Hepatocyte (in vitro differentiated cells): Measurements from ENCODE around the gene C16orf96. TPM values are rescaled to one million over a fixed set of nuclear protein-coding genes. Genes with fewer than 3 reads are reported as not detected.

Source experiments
- DNase-seq: peaks from one replicate; pipeline ENCODE4 v3.0.0-alpha.2; 2016; ENCODE audit warnings: low spot score
- H2AFZ ChIP-seq: fragments of 200-600 bp; sonication (generic); 2 replicates; pipeline ENCODE4 v1.6.0; 2016; ENCODE audit warnings: antibody characterized with exemption, mild to moderate bottlenecking
- H3K27ac ChIP-seq: fragments of 200-600 bp; sonication (generic); 2 replicates; pipeline ENCODE4 v1.5.1; 2016; ENCODE audit warnings: mild to moderate bottlenecking
- H3K27me3 ChIP-seq: fragments of 200-600 bp; sonication (generic); 2 replicates; pipeline ENCODE4 v1.6.1; 2016
- H3K36me3 ChIP-seq: fragments of 200-600 bp; sonication (generic); replicated peaks from 2 replicates; pipeline ENCODE4 v1.5.1; 2016; ENCODE audit warnings: low read depth; ENCODE audit not compliant: insufficient read depth
- H3K4me1 ChIP-seq: fragments of 200-600 bp; sonication (generic); 2 replicates; pipeline ENCODE4 v1.5.1; 2016; ENCODE audit warnings: mild to moderate bottlenecking, moderate library complexity; ENCODE audit not compliant: insufficient read depth
- H3K4me2 ChIP-seq: fragments of 200-600 bp; sonication (generic); 2 replicates; pipeline ENCODE4 v1.6.0; 2016
- H3K4me3 ChIP-seq: fragments of 200-600 bp; sonication (generic); 2 replicates; pipeline ENCODE4 v1.5.1; 2016; ENCODE audit warnings: mild to moderate bottlenecking
- H3K79me2 ChIP-seq: fragments of 200-600 bp; sonication (generic); 2 replicates; pipeline ENCODE4 v1.6.0; 2017; ENCODE audit warnings: mild to moderate bottlenecking
- H3K9me2 ChIP-seq: fragments of 200-600 bp; sonication (generic); replicated peaks from 2 replicates; pipeline ENCODE4 v1.6.0; 2017; ENCODE audit warnings: mild to moderate bottlenecking; ENCODE audit not compliant: insufficient read depth
- H3K9me3 ChIP-seq: fragments of 200-600 bp; sonication (generic); 2 replicates; pipeline ENCODE4 v1.5.1; 2016; ENCODE audit warnings: low read depth, mild to moderate bottlenecking
- H4K20me1 ChIP-seq: fragments of 200-600 bp; sonication (generic); 2 replicates; pipeline ENCODE4 v1.6.0; 2016; ENCODE audit warnings: mild to moderate bottlenecking; ENCODE audit not compliant: insufficient read depth, poor library complexity, severe bottlenecking
- CTCF ChIP-seq: fragments of 200-600 bp; sonication (generic); IDR thresholded peaks from 2 replicates; pipeline ENCODE4 v1.5.1; 2016; ENCODE audit warnings: antibody characterized with exemption, mild to moderate bottlenecking; ENCODE audit not compliant: poor library complexity
- EZH2 ChIP-seq: fragments of 200-600 bp; sonication (generic); IDR thresholded peaks from 2 replicates; pipeline ENCODE4 v1.6.1; 2016; ENCODE audit warnings: antibody characterized with exemption, mild to moderate bottlenecking, borderline replicate concordance
- EZH2phosphoT487 ChIP-seq: fragments of 200-600 bp; sonication (generic); IDR thresholded peaks from one replicate; pipeline ENCODE4 v1.6.1; 2018; ENCODE audit warnings: antibody characterized with exemption, mild to moderate bottlenecking, low read depth, moderate library complexity; ENCODE audit not compliant: unreplicated experiment, severe bottlenecking
- WGBS: methylation state at CpG from one replicate; pipeline ENCODE4 v1.1.6; 2016; ENCODE audit warnings: low lambda C conversion rate; ENCODE audit errors: missing lambda C conversion rate; 5-methylcytosine and 5-hydroxymethylcytosine counted together
- polyA plus RNA-seq: library from polyadenylated mRNA; unstranded; fragments of >200 nt; fragmentation: Nextera tagmentation; extraction: Ambion mirVana; gene quantifications from 2 replicates; pipeline ENCODE4 v1.2.1, GENCODE V29; 2016
- total RNA-seq: library from RNA; depleted of rRNA; stranded (reverse); fragments of >200 nt; gene quantifications from 2 replicates; pipeline ENCODE4 v1.2.3, GENCODE V29; 2014

The C16orf96 gene
- total and polyA plus RNA-seq, 2 experiments from 2014 or later, result 0.20 TPM; not detected in 1

- no peak for TF ChIP-seq CTCF
- no peak for TF ChIP-seq EZH2phosphoT487
- TF ChIP-seq EZH2, result no peak
- Histone ChIP-seq H3K4me2 (peak overlapping the region; percentile 98), H3K9me3 (no peaks in the 10 kb centered on the region), H3K4me1 (peaks cover 55% of the 10 kb centered on the region), H3K4me3 (no peak overlapping the region), H3K36me3 (no peaks in the 10 kb centered on the region), H3K79me2 (peaks cover 60% of the 10 kb centered on the region), H3K27me3 (no peaks in the 10 kb centered on the region), H2AFZ (peak overlapping the region; percentile 93), H3K9me2 (no peaks in the 10 kb centered on the region), H4K20me1 (peaks cover 31% of the 10 kb centered on the region), H3K27ac (peak overlapping the region; percentile 88)
- DNase-seq, result no peak
- 94% methylated on average over 38 of the region's 39 CpGs for WGBS
These were observed 59.4 kb downstream of the C16orf96 start for GRCh38 chr16:4615384-4616046.

GRCh38 chr16:4616047-4616811, 60.1 kb downstream of the C16orf96 start:
- Histone ChIP-seq H3K27ac (peak overlapping the region; percentile 97), H3K4me3 (peak overlapping the region; percentile 24), H4K20me1 (peaks cover 24% of the 10 kb centered on the region), H3K4me1 (peaks cover 52% of the 10 kb centered on the region), H3K4me2 (peak overlapping the region; percentile 98), H3K9me2 (no peaks in the 10 kb centered on the region), H3K36me3 (no peaks in the 10 kb centered on the region), H3K27me3 (no peaks in the 10 kb centered on the region), H3K9me3 (no peaks in the 10 kb centered on the region), H3K79me2 (peaks cover 53% of the 10 kb centered on the region), H2AFZ (peak overlapping the region; percentile 61)
- 2% methylated on average over 52 of the region's 57 CpGs for WGBS
- TF ChIP-seq EZH2, result no peak
- no peak for TF ChIP-seq EZH2phosphoT487
- peak; percentile 39 for TF ChIP-seq CTCF
- peak; percentile 100 for DNase-seq

GRCh38 chr16:4617880-4618279, 61.7 kb downstream of the C16orf96 start:
- Histone ChIP-seq H3K27me3 (no peaks in the 10 kb centered on the region), H4K20me1 (peaks cover 9% of the 10 kb centered on the region), H3K9me2 (no peaks in the 10 kb centered on the region), H3K4me2 (peak overlapping the region; percentile 84), H3K27ac (peak overlapping the region; percentile 97), H3K36me3 (no peaks in the 10 kb centered on the region), H3K9me3 (no peaks in the 10 kb centered on the region), H3K79me2 (peaks cover 36% of the 10 kb centered on the region), H3K4me1 (peaks cover 46% of the 10 kb centered on the region), H3K4me3 (no peak overlapping the region), H2AFZ (no peak overlapping the region)
- WGBS, result 76% methylated on average over 8 of the region's 8 CpGs
- TF ChIP-seq EZH2phosphoT487, result no peak
- TF ChIP-seq CTCF, result no peak
- no peak for TF ChIP-seq EZH2
- no peak for DNase-seq
